GM13976 (cell line): ENCODE results near the gene POLR2E.

Experiments used
- DNase-seq: peaks from one replicate; pipeline ENCODE4 v3.0.0; 2012; ENCODE audit warnings: low spot score
- CTCF ChIP-seq: IDR thresholded peaks from 2 replicates; pipeline ENCODE4 v1.5.1; 2012; ENCODE audit warnings: borderline replicate concordance, mild to moderate bottlenecking; ENCODE audit not compliant: insufficient read depth; ENCODE audit errors: extremely low read depth, missing control alignments, control extremely low read depth
- in situ Hi-C: fragments of 300-500 bp; cut with MboI; formaldehyde crosslinking; loops from one replicate; pipeline ENCODE4 v1.12.0; 2022; ENCODE audit warnings: low sequenced_read_pairs, mixed read lengths, inconsistent platforms; ENCODE audit not compliant: unreplicated experiment

The POLR2E gene

GRCh38 chr19:1102407-1103131 lies 7.4 kb upstream of the POLR2E start:
- no peak for TF ChIP-seq CTCF
- no peak for DNase-seq
- in situ Hi-C loops = no loop called here

- in situ Hi-C loops = no loop called here
- no peak for DNase-seq
- no peak for TF ChIP-seq CTCF
These were observed 6.1 kb upstream of the POLR2E start for GRCh38 chr19:1101337-1101698.

GRCh38 chr19:1098177-1099051 lies 3.2 kb upstream of the POLR2E start:
- no peak for TF ChIP-seq CTCF
- no peak for DNase-seq
- in situ Hi-C loops = no loop called here

- TF ChIP-seq CTCF = no peak
- no peak for DNase-seq
- in situ Hi-C loops = no loop called here
These were observed 2.6 kb upstream of the POLR2E start for GRCh38 chr19:1097810-1098176.

- no peak for TF ChIP-seq CTCF
- no peak for DNase-seq
- in situ Hi-C loops = no loop called here
These were observed 559 bp downstream of the POLR2E start for GRCh38 chr19:1094655-1094977.

- no peak for TF ChIP-seq CTCF
- in situ Hi-C loops = no loop called here
- no peak for DNase-seq
These were observed 1.2 kb downstream of the POLR2E start for GRCh38 chr19:1093811-1094553.
